ENCODE data around the gene IFNK.

GRCh38 chr9:27478322-27478721 lies 45.8 kb upstream of the IFNK start:
- TF ChIP-seq CTCF (conservative IDR thresholded peaks at IDR 0.05 in 1 of 2, IDR thresholded peaks at IDR 0.05 in 1 of 2; ENCODE audit: low read depth in 1 of 2, low read length in 2 of 2) (no peak), EZH2 (IDR thresholded peaks at IDR 0.05; ENCODE audit: low read length, missing control alignments) (no peak)
